ENCODE measurements around the gene RBBP8.

GRCh38 chr18:22928339-22928738, 4.8 kb upstream of the RBBP8 start:
- no peak for TF ChIP-seq REST (IDR thresholded peaks at IDR 0.05; ENCODE audit: borderline replicate concordance)
- TF ChIP-seq CTCF (IDR thresholded peaks at IDR 0.05; ENCODE audit: poor library complexity, severe bottlenecking), result no peak
